Measurements from ENCODE around the gene ATP2B1.

The ATP2B1 gene

DNA sequence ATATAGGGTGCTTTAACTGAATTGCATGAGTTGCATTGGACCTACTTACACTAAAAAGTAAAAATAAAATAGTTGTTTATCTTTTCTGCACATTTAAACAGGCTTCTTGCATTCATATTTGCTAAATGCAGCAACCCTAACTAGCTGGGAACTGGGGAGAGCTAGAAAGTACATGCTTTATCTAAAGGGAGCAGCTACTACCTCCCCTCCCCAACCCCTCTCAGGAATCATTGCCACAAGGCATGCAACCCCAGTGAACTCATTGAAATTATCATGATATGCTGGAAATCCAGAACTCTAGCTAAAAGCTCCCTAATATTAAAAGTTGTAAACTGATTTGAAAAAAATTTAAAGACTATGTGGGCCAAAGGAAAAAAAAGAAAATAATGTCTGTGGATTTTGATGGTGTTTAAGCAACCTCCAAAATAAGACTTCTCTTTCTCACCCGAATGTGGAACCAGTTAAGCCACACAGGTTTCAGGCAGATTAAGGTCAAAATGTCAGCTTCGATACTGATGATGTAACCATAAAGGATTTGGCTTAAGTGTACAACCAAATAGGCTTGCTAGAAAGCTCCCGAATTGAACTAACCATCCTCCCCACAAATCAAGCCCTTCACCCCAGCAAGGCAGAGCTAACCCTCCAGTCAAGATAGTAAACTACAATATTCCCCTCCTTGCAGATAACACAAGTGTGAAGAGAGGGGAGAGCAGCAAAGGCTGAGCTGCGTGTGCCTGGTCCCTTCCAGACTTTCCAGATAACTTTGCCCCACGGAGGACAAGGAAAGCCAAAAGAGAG, 169.0 kb downstream of the ATP2B1 start:
- Histone ChIP-seq H3K9ac (ENCODE audit: low read length) (no peak overlapping the region), H3K36me3 (ENCODE audit: control insufficient read depth, insufficient read depth, low read length) (no peaks in the 10 kb centered on the region), H3K27me3 (ENCODE audit: control insufficient read depth, insufficient read depth, low read length) (no peaks in the 10 kb centered on the region), H3K9me3 (ENCODE audit: control insufficient read depth, low read length) (no peaks in the 10 kb centered on the region), H3K4me3 (ENCODE audit: low read length) (no peak overlapping the region), H3K4me1 (ENCODE audit: control insufficient read depth, insufficient read depth, low read length) (peaks cover 22% of the 10 kb centered on the region)

- H3K4me3 ChIP-seq (ENCODE audit: low read length) = no peak overlapping the region
- H3K9me3 ChIP-seq (ENCODE audit: control insufficient read depth, low read length) = no peaks in the 10 kb centered on the region
- H3K4me1 ChIP-seq (ENCODE audit: control insufficient read depth, insufficient read depth, low read length) = peaks cover 14% of the 10 kb centered on the region
- H3K36me3 ChIP-seq (ENCODE audit: control insufficient read depth, insufficient read depth, low read length) = no peaks in the 10 kb centered on the region
- H3K27me3 ChIP-seq (ENCODE audit: control insufficient read depth, insufficient read depth, low read length) = no peaks in the 10 kb centered on the region
- H3K9ac ChIP-seq (ENCODE audit: low read length) = no peak overlapping the region
Measured at GRCh38 chr12:89538897-89539296, 169.7 kb downstream of the ATP2B1 start.

Measured in mucosa of stomach (tissue), 1 donor.